Measurements from ENCODE around the gene LGALS1.
A peak's percentile ranks its signal among the peaks of the same experiment; 100 is the strongest.

The LGALS1 gene

DNA sequence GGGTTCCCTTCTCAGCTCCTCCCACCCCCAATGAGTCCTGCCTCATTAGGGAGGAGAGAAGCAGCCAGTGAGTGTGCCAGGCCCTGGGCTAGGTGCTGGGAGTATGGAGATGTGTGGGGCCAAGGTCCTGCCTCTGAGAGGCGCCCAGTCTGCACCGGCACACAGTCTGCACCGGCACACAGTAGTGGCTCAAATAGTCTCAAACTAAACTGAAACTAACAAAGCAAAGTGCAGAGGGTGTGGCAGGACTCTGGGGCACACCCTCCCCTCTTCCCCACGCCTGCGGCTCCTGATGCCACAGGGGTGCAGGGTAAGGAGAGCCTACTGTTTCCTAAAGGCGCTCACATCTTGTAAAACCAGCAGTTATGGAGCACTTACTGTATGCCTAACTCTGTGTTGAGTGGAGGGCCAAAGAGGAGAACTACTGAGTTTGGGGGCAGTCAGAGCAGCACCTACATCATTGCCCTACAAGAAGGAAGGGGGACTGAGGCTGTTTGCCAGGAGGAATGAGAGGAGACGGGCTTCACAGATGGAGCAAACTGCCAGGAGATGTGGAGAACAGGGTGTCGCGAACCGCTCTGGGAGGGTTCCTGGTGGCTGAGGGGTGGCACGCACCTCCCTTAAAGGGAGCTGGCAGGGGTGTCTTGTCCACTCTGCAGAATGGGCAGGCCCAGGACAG, 36.9 kb upstream of the LGALS1 start:
- FAIRE-seq (peak; percentile 91), DNase-seq (ENCODE audit: insufficient read length, low spot score) (no peak)
- no peak for TF ChIP-seq POU2F2 (IDR thresholded peaks at IDR 0.05; ENCODE audit: low read depth, low read length)
- no peak for TF ChIP-seq POLR2AphosphoS5 (IDR thresholded peaks at IDR 0.05; ENCODE audit: low read depth, low read length)
- TF ChIP-seq SPI1 (IDR thresholded peaks at IDR 0.05; ENCODE audit: low read depth, low read length): no peak
- no peak for TF ChIP-seq PAX5 (IDR thresholded peaks at IDR 0.05; ENCODE audit: insufficient read depth, low read length, severe bottlenecking)
- no peak for TF ChIP-seq POLR2A (IDR thresholded peaks at IDR 0.05; ENCODE audit: low read depth, low read length)
- TF ChIP-seq TAF1 (IDR thresholded peaks at IDR 0.05; ENCODE audit: low read depth, low read length): no peak

- TF ChIP-seq POLR2AphosphoS5 (IDR thresholded peaks at IDR 0.05; ENCODE audit: low read depth, low read length) (no peak), PAX5 (IDR thresholded peaks at IDR 0.05; ENCODE audit: insufficient read depth, low read length, severe bottlenecking) (no peak), TAF1 (IDR thresholded peaks at IDR 0.05; ENCODE audit: low read depth, low read length) (no peak), POLR2A (IDR thresholded peaks at IDR 0.05; ENCODE audit: low read depth, low read length) (no peak), SPI1 (IDR thresholded peaks at IDR 0.05; ENCODE audit: low read depth, low read length) (no peak), POU2F2 (IDR thresholded peaks at IDR 0.05; ENCODE audit: low read depth, low read length) (no peak)
- peak; percentile 95 for FAIRE-seq
- peak; percentile 81 for DNase-seq (ENCODE audit: insufficient read length, low spot score)
These were observed 36.2 kb upstream of the LGALS1 start, which contains the start of gene SH3BP1 for GRCh38 chr22:37639070-37639760. TSS of gene SH3BP1 (plus strand) at chr22:37639669. CDS start at chr22:37639788, 119 bp downstream.

GRCh38 chr22:37639771-37640590, 35.5 kb upstream of the LGALS1 start:
- DNase-seq (ENCODE audit: insufficient read length, low spot score) (no peak), FAIRE-seq (no peak)
- TF ChIP-seq SPI1 (IDR thresholded peaks at IDR 0.05; ENCODE audit: low read depth, low read length) (peak; percentile 48; the same call in 1 of the 2 replicates), PAX5 (IDR thresholded peaks at IDR 0.05; ENCODE audit: insufficient read depth, low read length, severe bottlenecking) (no peak)

DNA sequence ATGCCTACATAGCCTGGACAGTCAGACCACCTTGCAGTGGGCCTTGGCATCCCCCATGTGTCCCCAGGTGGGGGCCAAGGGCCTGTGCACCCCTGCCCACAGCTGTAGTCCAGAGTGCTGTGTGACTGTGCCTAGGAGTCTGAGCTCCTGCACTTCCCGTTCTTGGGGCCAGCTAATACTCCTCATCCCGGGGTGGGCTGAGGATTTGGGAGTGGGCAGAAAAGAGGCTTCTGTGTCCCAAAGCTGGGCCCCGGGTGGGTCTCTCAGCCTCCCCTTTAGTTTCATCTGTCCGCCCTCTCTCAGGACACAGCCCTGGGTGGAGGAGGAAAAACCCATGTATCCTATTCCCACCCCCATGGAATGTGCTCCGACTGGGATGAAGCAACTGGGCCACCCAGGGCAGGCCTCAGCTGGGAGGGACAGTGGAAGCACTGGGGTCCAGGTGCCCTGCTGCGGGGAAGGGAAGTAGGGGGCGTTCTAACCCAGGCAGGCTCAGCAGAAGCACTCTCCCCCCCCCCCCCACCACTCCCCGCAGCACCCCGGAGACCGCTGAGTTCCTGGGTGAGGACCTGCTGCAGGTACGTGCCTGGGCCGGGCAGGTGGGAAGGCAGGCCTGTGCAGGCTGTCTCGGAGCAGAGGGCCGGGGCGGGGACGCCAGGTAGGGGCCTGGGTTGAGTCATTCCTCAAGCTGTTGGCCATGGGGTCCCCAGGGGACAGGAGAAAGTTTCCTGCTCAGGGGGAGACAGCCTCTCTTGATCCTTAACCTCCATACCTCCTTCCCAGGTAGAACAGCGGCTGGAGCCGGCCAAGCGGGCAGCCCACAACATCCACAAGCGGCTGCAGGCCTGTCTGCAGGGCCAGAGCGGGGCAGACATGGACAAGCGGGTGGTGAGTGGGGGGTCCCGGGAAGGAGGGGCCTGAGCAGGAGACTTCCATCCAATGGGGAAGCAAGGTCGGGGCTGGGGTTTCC, 34.6 kb upstream of the LGALS1 start:
- no peak for FAIRE-seq
- TF ChIP-seq POLR2AphosphoS5 (IDR thresholded peaks at IDR 0.05; ENCODE audit: low read depth, low read length) (no peak), PAX5 (IDR thresholded peaks at IDR 0.05; ENCODE audit: insufficient read depth, low read length, severe bottlenecking) (no peak), TAF1 (IDR thresholded peaks at IDR 0.05; ENCODE audit: low read depth, low read length) (no peak), SPI1 (IDR thresholded peaks at IDR 0.05; ENCODE audit: low read depth, low read length) (no peak), POLR2A (IDR thresholded peaks at IDR 0.05; ENCODE audit: low read depth, low read length) (no peak), POU2F2 (IDR thresholded peaks at IDR 0.05; ENCODE audit: low read depth, low read length) (no peak)
- DNase-seq (ENCODE audit: insufficient read length, low spot score): no peak

- TF ChIP-seq POU2F2 (IDR thresholded peaks at IDR 0.05; ENCODE audit: low read depth, low read length) (no peak), SPI1 (IDR thresholded peaks at IDR 0.05; ENCODE audit: low read depth, low read length) (no peak), PAX5 (IDR thresholded peaks at IDR 0.05; ENCODE audit: insufficient read depth, low read length, severe bottlenecking) (no peak), TAF1 (IDR thresholded peaks at IDR 0.05; ENCODE audit: low read depth, low read length) (no peak), POLR2AphosphoS5 (IDR thresholded peaks at IDR 0.05; ENCODE audit: low read depth, low read length) (no peak), POLR2A (IDR thresholded peaks at IDR 0.05; ENCODE audit: low read depth, low read length) (no peak)
- no peak for FAIRE-seq
- DNase-seq (ENCODE audit: insufficient read length, low spot score): no peak
These were observed 33.9 kb upstream of the LGALS1 start for GRCh38 chr22:37641561-37641949.

GRCh38 chr22:37643225-37643847, 32.1 kb upstream of the LGALS1 start:
- peak; percentile 81 for FAIRE-seq
- DNase-seq (ENCODE audit: insufficient read length, low spot score): peak; percentile 87
- TF ChIP-seq PAX5 (IDR thresholded peaks at IDR 0.05; ENCODE audit: insufficient read depth, low read length, severe bottlenecking): no peak
- TF ChIP-seq POLR2A (IDR thresholded peaks at IDR 0.05; ENCODE audit: low read depth, low read length): no peak
- TF ChIP-seq POLR2AphosphoS5 (IDR thresholded peaks at IDR 0.05; ENCODE audit: low read depth, low read length): no peak
- TF ChIP-seq SPI1 (IDR thresholded peaks at IDR 0.05; ENCODE audit: low read depth, low read length): no peak
- TF ChIP-seq TAF1 (IDR thresholded peaks at IDR 0.05; ENCODE audit: low read depth, low read length): no peak
- no peak for TF ChIP-seq POU2F2 (IDR thresholded peaks at IDR 0.05; ENCODE audit: low read depth, low read length)

- DNase-seq (ENCODE audit: insufficient read length, low spot score) (no peak), FAIRE-seq (no peak)
- TF ChIP-seq PAX5 (IDR thresholded peaks at IDR 0.05; ENCODE audit: insufficient read depth, low read length, severe bottlenecking): no peak
- no peak for TF ChIP-seq TAF1 (IDR thresholded peaks at IDR 0.05; ENCODE audit: low read depth, low read length)
- TF ChIP-seq POLR2AphosphoS5 (IDR thresholded peaks at IDR 0.05; ENCODE audit: low read depth, low read length): no peak
- no peak for TF ChIP-seq POU2F2 (IDR thresholded peaks at IDR 0.05; ENCODE audit: low read depth, low read length)
- TF ChIP-seq SPI1 (IDR thresholded peaks at IDR 0.05; ENCODE audit: low read depth, low read length): no peak
- TF ChIP-seq POLR2A (IDR thresholded peaks at IDR 0.05; ENCODE audit: low read depth, low read length): no peak
These were observed 28.1 kb upstream of the LGALS1 start for GRCh38 chr22:37647317-37647716.

GRCh38 chr22:37647928-37648327, 27.5 kb upstream of the LGALS1 start:
- DNase-seq (ENCODE audit: insufficient read length, low spot score) (no peak), FAIRE-seq (no peak)
- TF ChIP-seq TAF1 (IDR thresholded peaks at IDR 0.05; ENCODE audit: low read depth, low read length) (no peak), POLR2AphosphoS5 (IDR thresholded peaks at IDR 0.05; ENCODE audit: low read depth, low read length) (no peak), SPI1 (IDR thresholded peaks at IDR 0.05; ENCODE audit: low read depth, low read length) (no peak), POU2F2 (IDR thresholded peaks at IDR 0.05; ENCODE audit: low read depth, low read length) (no peak), PAX5 (IDR thresholded peaks at IDR 0.05; ENCODE audit: insufficient read depth, low read length, severe bottlenecking) (no peak), POLR2A (IDR thresholded peaks at IDR 0.05; ENCODE audit: low read depth, low read length) (no peak)
